Measurements from ENCODE around the gene STBD1.
"Not testable (repeated sequence)": the region's sequence is repeated elsewhere in the genome, so short reads cannot be mapped to it uniquely, and the experiment has no call there.

Gene STBD1

DNA sequence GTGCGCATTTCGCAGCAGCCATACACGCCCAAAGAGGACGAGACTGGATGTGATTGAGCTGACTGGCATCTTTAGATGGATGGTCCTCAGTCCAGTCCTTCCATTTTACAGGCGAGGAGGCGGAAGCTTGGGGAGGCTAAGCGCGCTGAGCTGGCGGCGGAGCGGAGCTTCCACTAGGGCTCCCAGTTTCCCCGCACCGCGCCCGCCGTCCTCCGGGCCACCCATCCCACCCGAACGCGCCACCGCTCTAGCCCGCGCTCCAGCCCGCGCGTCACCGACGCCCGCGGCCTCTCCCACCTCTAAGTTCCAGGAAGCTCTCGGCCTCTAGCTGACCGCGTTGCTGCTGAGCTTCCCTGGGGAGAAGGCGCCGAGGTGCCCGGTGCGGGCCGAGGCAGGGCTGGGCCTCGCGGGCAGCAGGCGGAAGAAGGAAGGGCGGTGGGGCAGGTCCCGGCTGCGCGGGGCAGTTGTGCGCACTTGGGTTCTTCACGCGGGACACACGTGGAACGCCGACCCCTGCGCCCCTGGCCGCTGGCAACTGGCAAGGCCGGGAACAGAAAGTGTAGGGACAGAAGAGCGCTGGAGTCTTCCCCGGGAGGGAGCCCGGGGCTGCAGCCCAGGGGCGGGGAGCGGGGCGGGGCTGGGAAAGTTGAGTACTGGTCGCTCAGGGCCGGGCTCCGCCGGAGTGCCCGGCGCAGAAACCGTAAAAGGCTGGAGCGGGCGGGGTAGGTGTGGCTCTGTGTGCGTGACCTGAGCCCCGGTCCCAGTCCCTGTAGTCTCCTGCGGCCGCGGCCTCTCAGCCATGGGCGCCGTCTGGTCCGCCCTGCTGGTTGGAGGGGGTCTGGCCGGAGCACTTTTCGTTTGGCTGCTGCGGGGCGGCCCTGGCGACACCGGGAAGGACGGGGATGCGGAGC, at the start of gene STBD1:
STBD1 (plus strand) TSS at position 763 of the 911 bp plus-strand sequence; CDS start at position 800, 37 bp downstream.
- peak; percentile 69 to 80 (median 69) for DNase-seq

DNA sequence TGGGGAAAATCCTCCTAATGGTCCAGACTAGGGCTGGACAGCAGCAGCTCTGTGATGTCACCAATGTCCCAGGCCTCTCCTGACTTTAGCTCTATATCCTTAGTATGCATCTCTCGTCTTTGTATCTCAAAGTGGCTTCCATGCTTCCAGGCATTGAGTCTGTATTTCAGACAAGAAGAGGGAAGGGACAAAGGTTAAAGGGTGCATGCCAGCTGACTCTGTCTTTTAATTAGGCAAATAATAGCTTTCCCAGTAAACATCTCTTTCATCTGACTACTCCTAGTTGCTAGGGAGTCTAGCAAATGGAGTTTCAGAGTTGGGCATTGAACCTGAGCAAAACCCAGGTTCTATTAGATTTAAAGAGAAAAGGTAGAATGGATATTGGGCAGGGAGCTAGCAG, 49.6 kb upstream of the STBD1 start:
- no peak for DNase-seq

DNA sequence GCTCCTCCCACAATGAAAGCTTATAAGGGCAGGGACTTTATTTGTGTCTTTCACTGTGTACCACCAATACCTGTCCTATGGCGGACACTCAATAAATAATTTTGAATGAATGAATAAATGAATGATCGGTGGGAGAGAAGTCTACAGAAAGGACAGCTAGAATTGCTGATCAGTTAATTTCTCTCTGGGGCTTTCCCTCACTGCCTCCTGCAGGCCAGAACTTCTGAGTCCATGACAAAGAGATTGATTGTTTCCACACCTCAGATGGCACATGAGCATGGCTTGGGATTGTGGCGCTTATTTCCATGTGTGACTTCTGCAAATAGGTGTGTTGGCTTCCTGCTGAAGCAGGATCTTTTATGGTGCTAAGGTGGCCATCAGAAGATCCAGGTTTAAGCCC, 48.7 kb upstream of the STBD1 start:
- no peak for DNase-seq

DNA sequence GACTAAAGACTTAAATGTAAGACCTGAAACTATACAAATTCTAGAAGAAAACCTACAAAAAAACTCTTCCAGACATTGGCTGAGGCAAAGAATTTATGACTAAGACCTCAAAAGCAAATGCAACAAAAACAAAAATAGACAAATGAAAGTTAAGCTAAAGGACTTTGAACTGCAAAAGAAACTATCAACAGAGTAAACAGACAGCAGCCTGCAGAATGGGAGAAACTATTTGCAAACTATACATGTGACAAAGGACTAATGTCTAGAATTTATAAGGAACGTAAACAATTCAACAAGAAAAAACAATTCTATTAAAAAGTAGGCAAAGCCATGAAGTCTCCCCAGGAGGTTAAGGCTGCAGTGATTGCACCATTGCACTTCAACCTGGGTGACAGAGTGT, 46.0 kb upstream of the STBD1 start:
- DNase-seq = no peak

DNA sequence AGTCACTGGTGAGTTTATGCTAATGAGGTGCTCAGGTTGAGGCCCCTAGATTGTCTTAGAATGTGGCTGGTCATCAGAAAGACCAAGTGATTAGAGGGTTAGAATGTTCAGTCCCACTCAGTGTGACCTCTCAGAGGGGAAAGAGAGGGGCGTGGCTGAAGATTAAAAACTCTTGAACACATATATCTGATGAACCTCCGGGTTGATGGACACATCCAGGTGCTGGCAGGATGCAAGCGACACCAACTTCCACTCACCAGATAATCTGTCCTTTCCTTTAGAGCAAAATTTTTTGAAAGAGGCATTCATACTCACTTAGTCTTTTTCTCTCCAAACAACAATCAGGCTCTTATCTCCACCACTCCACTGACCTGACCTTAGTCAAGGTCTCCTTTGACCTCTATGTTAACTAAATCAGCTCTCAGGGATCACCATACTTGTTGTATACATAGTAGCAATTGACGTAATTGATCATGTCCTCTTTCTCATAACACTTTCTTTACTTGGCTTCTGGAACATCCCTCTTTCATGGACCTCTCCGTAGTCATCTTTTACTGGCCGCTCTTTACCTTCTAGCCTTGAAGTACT, 40.8 kb upstream of the STBD1 start:
- no peak for DNase-seq

DNA sequence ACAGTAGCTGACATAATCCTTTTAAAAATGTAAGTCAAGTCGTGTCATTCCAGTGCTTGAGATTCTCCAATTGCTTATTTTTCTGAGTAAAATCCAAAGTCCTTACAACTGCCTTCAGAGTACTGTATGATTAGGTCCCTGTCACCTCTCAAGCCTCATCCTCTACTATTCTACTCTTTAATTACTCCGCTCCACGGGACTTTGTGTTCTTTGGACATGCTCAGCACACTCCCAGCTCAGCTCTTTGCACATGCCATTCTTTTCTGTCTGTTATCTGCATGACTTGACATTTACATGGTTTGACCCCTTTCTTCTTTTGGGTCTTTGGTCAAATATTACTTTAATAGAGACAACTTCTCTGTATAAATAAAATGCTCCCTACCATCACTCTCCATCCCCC, 39.9 kb upstream of the STBD1 start:
- DNase-seq = no peak

DNA sequence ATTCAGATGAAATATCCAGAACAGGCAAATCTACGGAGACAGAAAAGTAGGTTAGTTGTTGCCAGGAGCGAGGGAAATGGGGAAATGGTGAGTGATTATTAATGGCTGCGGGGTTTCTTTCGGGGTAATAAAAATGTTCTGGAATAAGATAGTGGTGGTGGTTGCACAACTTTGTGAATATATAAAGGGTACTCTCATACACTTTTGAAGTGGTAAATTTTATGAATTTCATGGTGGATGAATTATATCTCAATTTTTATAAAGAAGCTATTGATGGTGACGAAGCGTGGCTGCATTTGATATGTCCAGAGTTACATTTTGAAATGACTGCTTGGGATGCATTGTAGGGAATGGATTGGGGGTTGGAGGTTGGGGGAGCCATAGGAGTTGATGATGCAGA, 38.7 kb upstream of the STBD1 start:
- no peak for DNase-seq

DNA sequence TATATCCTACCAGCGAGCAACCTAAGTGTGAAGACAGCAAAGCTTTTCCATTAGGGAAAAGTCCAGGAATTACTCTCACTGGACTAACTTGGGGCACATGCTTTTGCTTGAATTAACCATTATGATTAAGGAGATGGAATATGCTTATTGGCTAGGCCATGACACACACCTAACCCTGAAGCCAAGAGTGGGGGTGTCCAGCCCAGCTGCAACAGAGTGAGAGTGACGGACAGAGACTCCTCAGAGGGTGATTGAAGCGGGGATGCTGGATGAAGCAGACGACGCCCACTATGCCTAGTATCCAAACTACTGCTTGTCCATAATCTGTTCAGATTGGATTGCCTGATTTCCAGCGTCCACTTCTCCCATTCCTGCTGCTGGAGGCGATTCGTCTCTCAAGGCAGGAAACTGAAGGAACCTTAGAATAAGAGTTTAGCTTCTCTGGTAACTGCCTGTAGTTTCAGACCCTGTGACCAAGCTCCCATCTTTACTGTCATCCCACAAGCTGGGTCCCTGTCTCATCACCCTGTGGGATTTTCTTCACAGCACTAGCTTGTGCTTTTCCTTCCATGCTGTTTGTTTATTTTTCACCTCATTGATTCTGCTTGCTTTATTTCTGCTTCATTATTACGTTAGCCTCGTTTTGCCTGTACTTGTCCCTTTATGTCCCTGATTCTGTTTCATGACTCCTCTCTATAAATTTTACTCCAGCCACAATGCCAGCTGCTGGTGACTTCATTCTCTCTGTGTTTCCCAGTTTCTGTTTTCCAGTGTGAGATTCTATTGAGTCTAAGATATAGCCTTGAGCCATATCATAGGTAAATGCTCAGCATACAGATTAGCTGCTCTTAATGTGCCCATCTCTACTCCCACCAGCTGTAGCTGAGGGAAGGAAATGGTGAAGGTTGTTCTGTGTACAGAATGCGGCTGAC, 36.0 kb upstream of the STBD1 start:
- DNase-seq = no peak

DNA sequence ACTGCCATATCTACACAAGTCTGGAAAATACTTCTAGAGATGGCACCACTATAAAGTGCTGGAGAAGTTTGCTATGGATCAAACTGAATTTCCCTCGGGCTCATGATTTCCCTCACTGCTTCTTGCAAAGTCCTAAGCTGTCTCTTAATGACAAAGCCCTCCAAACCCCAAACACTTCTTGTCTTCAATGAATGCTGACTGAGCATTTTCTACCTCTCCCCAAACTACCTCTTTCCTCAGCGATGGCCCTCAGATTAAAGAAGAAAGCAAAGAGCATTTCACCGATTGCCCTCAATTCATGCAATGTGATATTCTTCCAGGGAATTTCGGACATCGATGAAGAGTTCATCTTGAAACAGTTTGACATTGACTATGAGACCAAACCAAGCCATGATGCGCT, 35.3 kb upstream of the STBD1 start:
- no peak for DNase-seq

DNA sequence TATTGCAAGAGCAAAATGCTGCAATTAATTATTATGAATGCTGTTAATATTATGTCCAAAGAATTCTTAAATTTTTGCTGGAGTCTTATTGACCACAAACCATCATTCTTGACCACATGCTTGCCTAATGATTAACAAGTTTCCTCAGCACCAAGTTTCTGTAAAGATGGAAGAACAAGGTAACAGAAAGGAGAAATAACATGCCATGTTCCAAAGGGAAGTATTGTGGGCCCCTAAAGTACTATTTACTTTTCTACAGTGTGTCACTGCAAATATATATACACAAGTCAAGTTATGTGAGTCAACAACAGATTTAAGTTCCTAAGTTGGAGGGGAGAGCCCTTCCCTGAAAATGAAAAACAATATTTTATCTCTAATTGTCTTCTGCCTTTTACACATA, 34.5 kb upstream of the STBD1 start:
- no peak for DNase-seq

DNA sequence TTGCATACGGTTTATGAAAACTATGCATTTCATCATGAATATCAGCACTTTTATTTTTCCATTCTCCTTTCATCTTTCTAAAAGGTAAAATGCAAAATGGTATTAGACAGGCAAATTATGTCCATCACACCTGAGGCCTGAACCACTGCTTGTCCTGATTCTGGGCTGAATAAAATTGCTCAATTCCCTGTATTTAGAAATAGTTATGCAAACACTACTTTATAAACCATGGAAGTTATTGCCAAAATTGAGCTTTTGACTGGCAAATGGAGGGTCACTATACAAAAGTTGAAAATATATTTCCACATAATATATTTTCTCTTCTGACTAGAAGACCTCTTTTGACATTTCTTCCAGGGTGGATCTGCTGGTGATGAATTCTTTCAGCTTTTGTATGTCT, 34.0 kb upstream of the STBD1 start:
- no peak for DNase-seq

DNA sequence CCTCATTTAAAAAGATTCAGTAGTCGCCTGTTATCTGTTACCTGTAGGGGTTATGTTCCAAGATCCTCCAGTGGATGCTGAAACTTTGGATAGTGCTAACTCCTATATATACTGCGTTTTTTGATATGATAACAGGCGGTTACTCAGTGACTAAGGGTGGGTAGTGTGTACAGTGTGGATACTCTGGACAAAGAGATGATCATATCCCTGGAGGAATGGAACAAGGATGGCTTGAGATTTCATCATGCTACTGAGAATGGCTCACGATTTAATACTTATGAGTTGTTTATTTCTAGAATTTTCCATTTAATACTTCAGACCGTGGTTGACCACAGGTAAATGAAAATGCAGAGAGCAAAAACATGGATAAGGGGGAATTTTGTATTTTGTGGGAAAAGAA, 33.5 kb upstream of the STBD1 start:
- DNase-seq = no peak

DNA sequence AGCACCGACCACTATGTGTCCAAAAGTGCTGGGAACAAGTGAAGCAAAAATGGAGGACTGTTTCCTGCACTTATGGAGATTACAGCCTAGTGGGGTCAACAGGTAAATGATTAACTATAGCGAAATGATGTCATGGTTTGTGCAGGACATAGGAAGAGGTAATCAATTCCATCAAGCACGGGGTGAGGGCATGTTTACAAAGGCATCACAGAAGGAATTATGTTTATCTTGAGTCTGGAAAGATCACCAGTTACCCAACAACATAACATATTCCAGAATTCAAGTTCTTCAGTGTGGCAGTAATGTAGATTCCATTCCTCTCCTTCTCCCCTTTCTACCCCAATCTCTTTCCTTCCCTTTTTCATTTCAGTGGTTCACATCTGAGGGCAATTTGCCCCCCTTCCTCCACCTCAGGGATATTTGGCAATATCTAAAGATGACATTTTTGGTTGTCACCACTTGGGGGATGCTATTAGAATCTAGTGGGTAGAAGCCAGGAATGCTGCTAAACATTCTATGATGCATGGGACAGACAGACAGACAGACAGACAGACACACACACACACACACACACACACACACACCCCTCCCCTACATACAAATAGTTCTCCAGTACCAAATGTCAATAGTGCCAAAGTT, 30.9 kb upstream of the STBD1 start:
- DNase-seq = peak in 2 of 3 donors; percentile 15 to 18

DNA sequence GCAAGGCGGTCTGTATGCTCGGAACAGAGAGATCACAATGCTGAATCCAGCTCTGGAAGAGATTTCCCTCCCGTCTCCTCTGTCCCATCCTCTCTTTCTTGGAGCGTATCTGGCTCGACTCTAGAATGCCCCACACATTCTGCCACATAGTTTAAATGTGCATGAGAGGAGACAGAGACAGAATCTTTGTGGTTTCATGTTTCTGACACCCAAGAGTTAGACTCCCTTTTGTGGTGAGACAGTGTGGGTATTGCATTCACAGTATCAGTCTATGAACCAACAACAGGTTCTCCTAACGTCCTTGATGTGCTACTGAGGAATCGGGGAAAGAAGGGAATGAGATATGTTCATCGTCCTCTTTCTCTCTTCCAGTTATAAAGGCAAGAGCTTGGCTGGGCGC, 29.7 kb upstream of the STBD1 start:
- DNase-seq = peak in 1 of 3 donors; percentile 11

DNA sequence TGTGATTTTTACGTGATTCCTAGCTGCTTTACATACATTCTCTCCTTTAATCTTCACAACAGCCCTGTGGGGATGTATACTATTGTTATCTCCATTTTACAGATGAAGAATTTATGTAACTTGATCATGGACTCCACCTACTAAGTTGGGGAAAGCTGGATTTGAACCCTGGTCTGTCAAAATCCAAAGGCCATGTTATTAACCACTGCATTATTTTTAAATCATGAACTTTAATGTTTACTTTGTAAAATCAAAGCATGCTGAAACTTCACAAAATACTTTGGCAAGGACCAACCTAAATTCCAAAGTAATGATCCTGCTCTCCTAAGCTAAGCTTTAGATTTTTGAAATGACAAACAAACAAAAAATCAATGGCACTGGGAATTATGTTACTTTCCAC, 28.9 kb upstream of the STBD1 start:
- DNase-seq = peak in 1 of 3 donors; percentile 11

DNA sequence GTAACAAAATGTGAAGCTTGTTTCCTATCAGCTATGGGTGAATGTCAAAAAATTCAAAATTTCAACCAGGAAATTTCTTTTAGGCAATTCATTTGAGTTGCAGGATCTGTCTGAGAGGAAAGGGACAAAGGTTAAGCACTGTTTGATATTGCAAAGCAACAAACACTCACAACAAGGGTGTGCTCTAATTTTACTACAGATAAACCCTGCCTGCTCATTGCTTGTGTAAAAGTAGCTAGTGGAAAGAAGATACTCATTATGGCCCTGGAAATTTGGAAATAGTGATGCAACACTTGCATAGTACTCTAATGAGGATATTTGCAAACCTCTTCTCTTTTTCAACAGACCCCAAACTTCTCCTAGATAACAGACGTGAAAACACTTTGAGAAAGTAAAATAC, 27.9 kb upstream of the STBD1 start:
- DNase-seq = peak in 2 of 3 donors; percentile 8 to 17

DNA sequence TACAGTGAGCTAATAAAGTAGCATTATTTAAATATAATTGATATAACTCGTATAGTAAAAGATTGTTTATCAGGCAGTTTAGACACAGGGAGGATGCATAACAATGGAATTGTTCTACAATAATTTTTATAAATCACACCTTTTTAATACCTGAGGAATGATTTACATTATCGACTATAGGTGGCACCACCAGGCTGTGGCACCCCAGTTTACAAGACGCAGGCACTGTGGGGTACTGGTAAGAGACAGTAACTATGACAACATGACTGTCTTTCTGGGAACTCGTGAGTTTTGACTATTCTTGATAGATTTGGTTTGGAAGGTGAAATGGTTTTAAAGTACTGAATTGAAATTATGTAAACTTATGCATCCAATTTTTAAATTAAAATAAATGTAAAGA, 27.1 kb upstream of the STBD1 start:
- peak in 1 of 3 donors; percentile 18 for DNase-seq

DNA sequence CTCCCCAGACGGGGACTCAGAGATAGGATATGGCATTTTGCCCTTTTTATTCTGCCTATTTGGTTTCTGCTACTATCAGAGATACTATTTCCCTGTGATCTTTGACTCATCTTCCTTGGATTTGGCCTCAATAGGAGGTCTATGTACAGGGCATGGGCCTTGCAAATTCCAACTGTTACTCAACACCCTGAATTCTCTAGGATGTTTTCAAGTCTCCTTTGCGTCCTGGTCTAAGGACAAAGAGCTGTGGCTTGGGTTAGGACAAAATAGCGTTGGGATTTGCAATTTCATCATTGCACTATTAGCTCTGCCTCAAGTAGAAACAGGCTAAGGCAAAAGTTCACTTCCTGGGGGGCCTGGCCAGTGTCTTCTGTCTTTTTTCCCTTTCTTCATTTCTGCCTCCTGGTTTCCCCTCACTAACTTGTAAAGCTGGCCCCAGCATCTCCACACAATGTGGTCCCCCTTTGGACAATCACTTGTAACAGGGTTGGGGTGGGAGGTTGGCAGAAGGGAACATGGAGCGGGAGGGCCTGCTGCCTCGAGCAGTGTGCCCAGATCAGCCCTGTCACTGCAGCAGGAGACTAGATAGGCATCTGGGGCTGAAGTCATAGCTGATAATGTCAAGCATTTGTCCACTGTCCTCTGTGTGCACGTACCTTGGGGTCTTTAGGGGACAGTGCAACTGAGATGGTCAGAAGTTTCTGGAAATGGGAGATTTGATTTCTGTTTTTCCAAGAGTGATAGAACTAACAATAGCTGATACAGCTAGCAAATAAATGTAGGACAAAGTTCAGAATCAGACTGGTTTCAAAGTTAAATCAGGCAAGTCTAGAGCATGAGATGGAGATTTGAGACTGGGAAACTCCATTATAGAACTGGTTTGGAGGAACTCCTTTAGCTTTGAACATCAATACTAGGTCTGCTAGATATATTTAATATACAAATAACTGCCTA, 25.8 kb upstream of the STBD1 start:
- no peak for DNase-seq

DNA sequence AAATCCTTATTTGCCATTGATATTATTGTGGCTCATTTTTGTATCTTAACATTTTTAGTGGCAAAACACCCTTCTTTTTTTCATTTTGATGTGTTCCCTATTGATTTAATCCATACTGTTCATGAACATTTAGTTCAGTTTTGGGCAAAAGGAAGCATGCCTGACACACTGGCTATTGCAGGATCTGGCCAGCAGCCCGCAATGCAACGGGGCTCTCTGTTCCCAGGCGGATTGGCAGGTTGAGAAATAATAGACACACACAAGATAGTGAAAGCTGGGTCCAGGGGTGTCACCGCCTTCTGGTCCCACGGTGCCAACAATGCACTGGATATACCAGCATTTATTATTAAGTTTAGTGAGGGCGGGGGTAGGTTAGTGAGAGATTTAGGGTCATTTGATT, 24.9 kb upstream of the STBD1 start:
- not testable (repeated sequence) for DNase-seq

DNA sequence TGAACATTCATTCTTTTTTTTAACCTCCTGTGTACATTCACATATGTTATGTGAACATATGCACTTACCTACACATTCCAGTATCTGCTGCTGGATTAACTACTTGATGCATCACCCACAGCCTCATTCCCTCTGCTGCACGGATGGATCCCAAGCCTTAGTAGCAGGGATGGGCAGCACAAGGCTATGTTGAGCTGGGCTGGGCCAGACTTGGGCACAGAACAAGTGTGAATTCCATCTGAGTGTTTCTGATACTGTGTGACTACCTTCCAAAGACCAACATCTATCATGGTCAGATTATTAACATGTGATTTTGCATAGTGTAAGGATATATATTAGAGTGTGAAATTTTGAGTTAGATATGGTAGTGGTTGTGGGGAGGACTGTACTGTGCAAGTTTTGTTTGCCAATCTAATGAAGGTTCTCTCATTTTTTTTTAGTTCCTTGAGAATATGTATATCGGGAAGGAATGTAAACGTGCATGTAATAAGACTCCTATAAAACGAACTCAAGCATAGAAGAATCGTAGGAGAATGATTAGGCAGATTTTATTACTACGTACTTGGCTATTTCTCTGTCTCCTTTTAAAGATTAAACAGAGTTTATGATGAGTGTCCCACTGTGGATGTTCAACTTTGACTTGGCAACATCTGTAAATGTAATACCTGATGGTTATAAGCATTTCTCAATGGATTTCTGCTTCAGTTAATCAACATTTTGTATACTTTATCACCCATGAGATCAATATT, 23.4 kb upstream of the STBD1 start:
- peak in 1 of 3 donors; percentile 11 for DNase-seq

DNA sequence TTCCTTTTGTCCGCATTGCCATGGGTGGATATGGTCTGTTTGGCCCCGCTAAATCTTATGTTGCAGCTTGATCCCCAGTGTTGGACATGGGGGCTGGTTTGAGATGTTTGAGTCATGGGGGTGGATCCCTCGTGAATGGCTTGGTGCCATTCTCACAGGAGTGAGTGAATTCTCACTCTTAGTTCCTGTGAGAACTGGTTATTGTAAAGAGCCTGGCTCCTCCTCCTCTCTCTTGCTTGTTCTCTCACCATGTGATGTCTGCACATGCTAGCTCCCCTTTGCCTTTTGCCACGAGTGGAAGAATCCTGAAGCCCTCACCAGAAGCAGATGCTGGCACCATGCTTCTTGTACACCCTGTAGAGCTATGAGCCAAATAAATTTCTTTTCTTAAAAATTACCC, 22.6 kb upstream of the STBD1 start:
- DNase-seq = peak in 1 of 3 donors; percentile 12
